IPS-18c (cell line): Measurements from ENCODE around the gene CD300LG.

Experiments
- H3K4me3 ChIP-seq: 2 replicates; pipeline ENCODE4 v1.7.0; 2013; ENCODE audit warnings: low read depth, mild to moderate bottlenecking, low read length, moderate library complexity; ENCODE audit not compliant: insufficient read depth
- H3K9me3 ChIP-seq: one replicate; pipeline ENCODE4 v1.6.1; 2013; ENCODE audit warnings: mild to moderate bottlenecking, low read length, moderate library complexity; ENCODE audit not compliant: control insufficient read depth, insufficient read depth

The CD300LG gene

GRCh38 chr17:43818966-43819365, 28.0 kb upstream of the CD300LG start:
- H3K9me3 ChIP-seq = peaks cover 2% of the 10 kb centered on the region
- H3K4me3 ChIP-seq = no peak overlapping the region

DNA sequence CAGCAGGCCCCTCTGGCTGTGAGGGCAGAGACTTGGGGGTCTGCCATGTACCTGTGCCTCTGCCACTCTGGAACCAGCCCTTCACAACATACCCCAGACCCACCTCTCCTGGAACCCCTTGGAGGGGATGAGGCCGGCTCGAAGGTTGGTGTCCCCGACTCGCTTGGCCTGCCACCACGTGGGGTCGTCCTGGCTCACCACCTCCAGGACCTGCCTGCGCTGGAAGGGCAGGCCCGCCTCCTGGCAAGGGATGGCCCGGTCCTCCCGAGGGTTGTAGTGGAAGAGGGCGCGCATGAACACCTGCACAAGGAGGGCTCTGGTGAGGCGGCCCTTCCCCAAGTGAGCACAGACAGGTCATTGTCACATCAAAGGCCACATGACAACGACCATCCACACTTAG, 26.2 kb upstream of the CD300LG start:
- H3K4me3 ChIP-seq = no peak overlapping the region
- peaks cover under 1% of the 10 kb centered on the region for H3K9me3 ChIP-seq

DNA sequence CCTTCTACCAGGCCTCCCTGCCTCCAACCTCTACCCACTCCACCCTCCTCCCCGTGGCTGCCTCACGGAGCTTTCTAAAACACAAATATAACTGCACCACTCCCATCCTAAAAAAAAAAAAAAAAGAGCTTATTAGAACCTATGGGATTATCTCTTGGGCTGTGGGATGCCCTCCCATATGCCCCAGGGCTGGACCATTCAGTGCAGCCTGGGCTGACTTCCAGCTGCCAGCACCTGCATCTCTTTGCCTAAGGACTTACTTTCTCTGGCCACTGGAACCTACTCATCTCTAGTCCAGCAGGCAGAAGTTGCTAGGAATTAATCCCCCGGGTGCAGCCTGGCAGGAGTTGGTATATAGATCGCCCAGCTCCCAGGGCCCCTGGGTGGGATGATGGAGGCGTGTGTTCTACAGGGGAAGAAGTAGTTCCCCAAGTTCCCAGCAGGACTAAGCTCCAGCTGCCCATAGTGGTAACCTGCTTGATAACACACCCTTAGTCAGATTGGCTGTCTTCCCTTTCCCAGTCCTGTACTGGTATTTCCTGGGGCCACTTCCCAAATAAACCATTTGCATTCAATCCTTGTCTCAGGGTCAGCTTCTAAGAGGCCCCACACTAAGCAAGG, 24.3 kb upstream of the CD300LG start:
- H3K4me3 ChIP-seq = no peak overlapping the region
- no peaks in the 10 kb centered on the region for H3K9me3 ChIP-seq

DNA sequence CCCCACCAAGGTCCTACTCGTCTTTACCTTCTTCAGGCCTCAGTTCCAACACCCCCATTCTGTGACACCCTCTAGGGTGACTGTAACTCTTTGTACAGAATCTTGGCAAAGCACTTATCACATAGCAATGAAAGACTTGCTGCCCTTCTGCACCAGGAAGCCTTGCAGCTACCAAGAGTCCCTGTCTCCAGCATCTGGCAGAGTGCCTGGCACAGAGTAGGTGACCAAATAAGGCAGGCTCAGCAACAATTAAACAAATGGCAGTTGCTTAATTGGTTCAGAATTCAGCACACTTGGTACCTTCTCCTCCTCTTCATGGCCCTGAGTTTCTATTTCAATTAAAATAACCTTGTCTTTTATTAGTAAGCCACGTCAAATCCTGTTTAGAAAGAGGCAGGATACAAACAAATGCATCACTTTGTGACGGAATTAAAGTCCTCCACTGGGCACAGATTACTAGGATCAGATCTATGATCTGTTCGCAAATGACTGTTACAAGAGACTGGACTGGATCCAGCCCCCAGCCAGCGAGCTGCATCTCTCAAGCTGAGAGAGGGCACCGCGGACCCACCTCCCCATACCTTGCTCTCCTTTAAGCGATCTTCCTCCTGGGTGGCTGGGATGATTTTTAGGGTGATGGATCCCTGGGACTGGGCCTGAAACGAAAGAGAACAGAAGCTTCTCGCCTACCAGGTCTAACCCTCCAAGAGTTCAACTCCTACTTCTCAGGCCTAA, 23.5 kb upstream of the CD300LG start:
- Histone ChIP-seq H3K4me3 (no peak overlapping the region), H3K9me3 (no peaks in the 10 kb centered on the region)

DNA sequence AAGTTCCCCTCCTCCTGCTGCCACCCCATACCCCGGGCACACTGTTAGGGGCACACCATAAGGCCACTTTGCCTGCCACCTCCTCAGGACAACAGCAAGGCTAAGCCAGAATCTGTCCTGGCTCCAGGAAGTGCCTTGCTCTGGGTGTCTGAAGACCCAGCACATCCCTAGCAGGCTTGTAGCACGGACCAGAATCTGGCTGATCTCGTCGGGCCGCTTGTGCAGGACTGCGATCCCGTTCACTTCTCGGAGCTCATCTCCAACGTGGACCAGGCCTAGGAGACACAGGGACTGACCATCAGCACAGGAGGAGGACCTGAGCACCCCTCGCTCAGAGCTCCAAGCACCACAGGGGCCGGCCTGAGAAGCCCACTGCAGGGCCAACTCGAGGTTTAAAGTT, 21.4 kb upstream of the CD300LG start:
- Histone ChIP-seq H3K9me3 (no peaks in the 10 kb centered on the region), H3K4me3 (no peak overlapping the region)

GRCh38 chr17:43826206-43826605, 20.8 kb upstream of the CD300LG start:
- Histone ChIP-seq H3K9me3 (no peaks in the 10 kb centered on the region), H3K4me3 (no peak overlapping the region)

DNA sequence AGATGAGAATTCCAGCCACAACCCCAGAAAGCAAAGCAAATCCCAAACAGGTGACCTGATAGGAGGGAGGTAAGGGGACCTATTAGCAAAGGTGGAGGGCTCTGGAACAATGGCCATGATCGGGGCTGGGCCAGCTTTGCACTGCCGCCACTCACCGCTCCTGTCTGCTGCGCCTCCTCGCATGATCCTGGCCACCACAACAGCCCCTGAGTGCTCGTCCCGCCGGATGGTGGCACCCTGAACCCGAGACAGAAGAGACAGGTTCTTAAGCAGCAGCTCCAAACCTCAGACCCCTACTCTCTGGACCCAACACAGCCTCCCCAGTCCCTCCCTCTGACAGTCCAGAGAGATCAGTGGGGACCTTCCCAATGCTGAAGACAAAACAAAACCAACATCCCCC, 19.4 kb upstream of the CD300LG start:
- Histone ChIP-seq H3K9me3 (no peaks in the 10 kb centered on the region), H3K4me3 (no peak overlapping the region)

DNA sequence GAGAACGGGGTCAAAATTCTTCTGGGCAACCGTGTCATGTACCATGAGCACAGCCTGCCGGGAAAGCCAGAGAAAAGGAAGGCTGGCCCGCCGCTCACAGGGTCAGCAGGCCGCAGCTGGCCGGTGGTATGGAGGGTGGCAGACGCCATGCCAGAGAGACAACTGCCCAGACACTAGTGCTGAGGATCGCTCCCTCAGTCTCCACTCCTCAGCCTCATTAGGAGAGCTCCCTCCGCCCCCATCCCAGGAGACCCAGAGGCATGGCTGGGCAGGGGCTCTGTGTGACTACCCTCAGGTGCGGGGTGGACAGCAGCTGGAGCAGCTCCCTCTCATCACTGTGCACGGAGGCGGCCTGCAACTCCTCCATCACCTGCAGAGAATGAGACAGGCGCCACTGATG, 17.2 kb upstream of the CD300LG start:
- no peak overlapping the region for H3K4me3 ChIP-seq
- H3K9me3 ChIP-seq = no peaks in the 10 kb centered on the region

DNA sequence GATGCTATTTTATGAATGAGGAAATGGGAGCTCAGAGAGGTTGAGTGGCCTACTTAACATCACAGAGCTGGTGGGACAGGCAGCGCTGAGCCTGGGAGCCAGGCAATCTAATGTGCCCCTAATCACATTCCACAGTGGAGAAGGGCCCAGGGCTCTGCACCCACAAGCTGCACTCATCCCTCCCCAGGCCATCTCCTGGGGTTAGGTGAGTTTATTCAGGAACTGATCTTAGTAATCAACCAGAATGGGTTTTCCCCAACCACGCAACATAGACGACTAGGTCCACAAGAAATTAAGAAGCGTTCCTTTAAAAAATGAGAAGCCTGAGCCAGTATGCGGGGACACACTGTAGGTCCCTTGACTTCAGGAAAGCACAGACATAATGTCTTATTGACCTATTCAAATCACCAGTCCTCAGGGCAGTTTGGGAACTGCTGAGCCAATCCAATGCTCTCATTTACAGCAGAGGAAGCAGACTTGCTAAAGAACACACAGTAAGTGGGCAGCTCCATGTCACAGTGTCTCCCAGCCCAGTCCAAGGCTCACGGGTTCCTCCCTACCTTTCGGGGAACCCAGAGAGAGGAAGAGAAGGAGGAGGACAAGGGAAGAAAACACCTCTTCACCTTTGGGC, 16.4 kb upstream of the CD300LG start:
- no peaks in the 10 kb centered on the region for H3K9me3 ChIP-seq
- no peak overlapping the region for H3K4me3 ChIP-seq

- H3K4me3 ChIP-seq = no peak overlapping the region
- H3K9me3 ChIP-seq = no peaks in the 10 kb centered on the region
These were observed 15.3 kb upstream of the CD300LG start for GRCh38 chr17:43831633-43832032.

DNA sequence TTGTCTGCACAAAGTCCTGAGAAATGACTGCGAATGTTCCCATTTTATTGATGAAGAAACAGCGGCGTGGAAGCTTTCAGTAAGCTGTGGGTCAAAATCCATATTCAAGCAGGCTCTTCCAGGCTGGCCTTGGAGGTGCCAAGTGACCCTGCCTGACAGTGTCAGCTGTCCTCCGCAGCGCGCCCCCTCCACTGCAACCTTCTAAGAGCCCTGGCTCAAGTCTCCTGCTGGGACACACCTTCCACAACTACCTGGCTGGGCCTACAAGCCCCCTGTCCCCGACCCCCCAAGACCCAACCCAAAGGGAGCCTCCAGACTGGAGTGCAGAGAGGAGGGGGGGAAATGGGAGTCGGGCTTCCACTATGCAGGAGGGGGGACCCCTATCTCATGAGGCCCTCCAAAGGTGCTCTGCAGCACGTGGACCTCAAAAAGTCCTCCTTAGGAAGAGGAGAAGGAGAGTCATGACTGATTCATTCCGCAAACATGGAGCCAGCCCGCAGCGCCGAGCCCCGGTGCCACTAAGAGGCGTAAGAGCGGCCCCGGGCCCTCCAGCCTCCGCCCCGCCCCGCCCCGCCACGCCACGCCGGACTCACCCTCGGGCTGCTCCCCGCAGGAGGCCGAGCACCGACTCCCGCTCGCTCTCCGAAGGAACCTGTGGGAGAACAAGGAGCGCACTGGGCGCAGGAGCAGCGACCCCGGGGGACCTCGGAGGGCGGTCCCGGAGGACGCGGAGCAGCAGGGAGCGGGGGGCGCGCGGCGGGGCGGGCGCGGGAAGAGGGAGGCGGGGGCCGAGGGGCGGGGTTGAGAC, 14.6 kb upstream of the CD300LG start:
- peak overlapping the region; percentile 56 for H3K4me3 ChIP-seq
- no peaks in the 10 kb centered on the region for H3K9me3 ChIP-seq

- Histone ChIP-seq H3K4me3 (peak within 1 kb of the TSS; percentile 73), H3K9me3 (no peaks in the 10 kb centered on the region)
These were observed 13.8 kb upstream of the CD300LG start, which contains the start of gene MPP3 for GRCh38 chr17:43832976-43833829. Gene MPP3 (minus strand): TSS chr17:43833146. CDS start chr17:43831906, 1,240 bp downstream.

DNA sequence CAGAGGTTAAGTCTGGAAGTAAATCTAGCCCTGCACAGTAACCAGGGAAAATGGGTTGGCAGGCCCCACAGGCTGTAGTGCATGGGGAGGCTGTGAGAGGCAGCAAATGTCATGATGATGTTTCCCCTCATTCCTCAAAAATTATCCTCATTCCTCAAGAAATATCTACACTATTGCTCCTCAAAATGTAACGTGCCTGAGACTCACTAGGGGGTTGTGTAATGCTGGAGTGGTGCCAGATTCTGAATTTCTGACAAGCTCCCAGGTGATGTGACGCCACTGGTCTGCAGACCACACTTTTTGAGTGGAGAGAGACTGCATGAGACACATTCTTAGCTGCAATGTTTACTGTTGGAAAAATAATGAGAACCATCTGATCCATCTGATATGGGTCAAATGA, 12.9 kb upstream of the CD300LG start:
- Histone ChIP-seq H3K4me3 (no peak overlapping the region; the same call in 1 of the 2 replicates), H3K9me3 (no peaks in the 10 kb centered on the region)

- Histone ChIP-seq H3K9me3 (no peaks in the 10 kb centered on the region), H3K4me3 (no peak overlapping the region)
These were observed 7.3 kb upstream of the CD300LG start for GRCh38 chr17:43839670-43840108.

DNA sequence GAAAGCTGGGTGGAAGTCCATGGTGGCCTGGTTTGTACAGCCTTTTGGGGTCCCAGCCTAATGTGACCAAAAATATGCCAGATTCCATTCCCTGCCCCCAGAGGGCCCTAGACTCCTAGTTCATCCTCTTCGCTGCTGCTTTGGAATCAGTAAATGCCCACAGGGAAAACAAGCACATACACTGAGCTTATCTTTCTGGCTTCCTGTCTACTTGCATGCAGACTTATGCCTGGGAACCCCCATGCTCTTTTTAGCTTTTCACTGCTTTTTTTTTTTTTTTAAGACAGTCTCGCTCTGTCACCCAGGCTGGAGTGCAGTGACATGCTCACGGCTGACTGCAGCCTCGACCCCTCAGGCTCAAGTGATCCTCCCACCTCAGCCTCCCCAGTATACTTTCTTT, 6.2 kb upstream of the CD300LG start:
- H3K4me3 ChIP-seq = no peak overlapping the region
- H3K9me3 ChIP-seq = no peaks in the 10 kb centered on the region

DNA sequence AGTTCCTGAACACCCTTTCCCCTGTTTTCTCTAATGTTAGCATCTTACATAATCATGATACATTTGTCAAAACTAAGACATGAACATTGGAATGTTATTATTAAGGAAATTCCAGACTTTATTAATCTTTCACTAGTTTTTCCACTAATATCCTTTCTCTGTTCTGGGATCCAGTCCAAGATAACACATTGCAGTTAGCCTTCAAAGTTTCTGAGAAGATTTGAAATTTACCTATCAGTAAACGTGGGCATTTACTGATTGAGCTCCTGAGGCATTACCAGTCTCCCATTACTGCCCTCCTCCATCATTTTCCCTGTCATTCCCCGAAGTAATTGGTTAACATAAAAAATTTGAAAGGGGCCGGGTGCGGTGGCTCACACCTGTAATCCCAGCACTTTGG, 5.7 kb upstream of the CD300LG start:
- Histone ChIP-seq H3K9me3 (no peaks in the 10 kb centered on the region), H3K4me3 (no peak overlapping the region)
